ENCODE measurements around the gene CACHD1.

DNA sequence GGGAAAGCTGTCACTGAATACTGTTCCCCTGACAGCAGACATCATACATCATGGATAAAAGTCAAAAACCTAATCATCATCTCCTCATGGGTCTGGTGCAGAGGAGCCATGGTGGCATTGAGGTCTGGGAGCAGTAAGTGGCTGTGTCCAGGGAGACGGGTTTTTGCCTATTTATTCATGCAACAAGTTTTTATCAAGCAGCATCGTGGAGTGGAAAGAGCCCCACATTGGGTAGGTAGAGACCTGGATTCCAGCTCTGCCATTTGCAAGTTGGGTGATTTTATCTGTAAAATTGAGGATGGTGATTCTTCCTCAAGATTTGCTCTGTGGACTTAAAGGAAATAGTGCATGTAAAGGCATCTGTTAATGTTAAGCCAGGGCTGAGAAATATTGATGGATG, 4.2 kb downstream of the CACHD1 start:
- TF ChIP-seq, protein P1, sequence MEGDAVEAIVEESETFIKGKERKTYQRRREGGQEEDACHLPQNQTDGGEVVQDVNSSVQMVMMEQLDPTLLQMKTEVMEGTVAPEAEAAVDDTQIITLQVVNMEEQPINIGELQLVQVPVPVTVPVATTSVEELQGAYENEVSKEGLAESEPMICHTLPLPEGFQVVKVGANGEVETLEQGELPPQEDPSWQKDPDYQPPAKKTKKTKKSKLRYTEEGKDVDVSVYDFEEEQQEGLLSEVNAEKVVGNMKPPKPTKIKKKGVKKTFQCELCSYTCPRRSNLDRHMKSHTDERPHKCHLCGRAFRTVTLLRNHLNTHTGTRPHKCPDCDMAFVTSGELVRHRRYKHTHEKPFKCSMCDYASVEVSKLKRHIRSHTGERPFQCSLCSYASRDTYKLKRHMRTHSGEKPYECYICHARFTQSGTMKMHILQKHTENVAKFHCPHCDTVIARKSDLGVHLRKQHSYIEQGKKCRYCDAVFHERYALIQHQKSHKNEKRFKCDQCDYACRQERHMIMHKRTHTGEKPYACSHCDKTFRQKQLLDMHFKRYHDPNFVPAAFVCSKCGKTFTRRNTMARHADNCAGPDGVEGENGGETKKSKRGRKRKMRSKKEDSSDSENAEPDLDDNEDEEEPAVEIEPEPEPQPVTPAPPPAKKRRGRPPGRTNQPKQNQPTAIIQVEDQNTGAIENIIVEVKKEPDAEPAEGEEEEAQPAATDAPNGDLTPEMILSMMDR (IDR thresholded peaks at IDR 0.05; ENCODE audit: insufficient read depth, low read length): no peak
- TF ChIP-seq POLR2AphosphoS5 (IDR thresholded peaks at IDR 0.05; ENCODE audit: low read depth) (no peak), SPI1 (IDR thresholded peaks at IDR 0.05; ENCODE audit: borderline replicate concordance, low read depth) (no peak)

Data from HL-60 (cell line).